T-helper 22 cell (primary cell): ENCODE data around the gene GOLGA6A.
"Not testable (repeated sequence)": the region's sequence is repeated elsewhere in the genome, so short reads cannot be mapped to it uniquely, and the experiment has no call there.

ENCODE experiments used
- DNase-seq: peaks from one replicate; pipeline ENCODE4 v3.0.0-alpha.2; 2020; ENCODE audit warnings: low read depth

Gene GOLGA6A

GRCh38 chr15:74052271-74053260 lies 29.8 kb downstream of the GOLGA6A start:
- not testable (repeated sequence) for DNase-seq

GRCh38 chr15:74050556-74051234 lies 31.7 kb downstream of the GOLGA6A start:
- no peak for DNase-seq

GRCh38 chr15:74050127-74050526 lies 32.2 kb downstream of the GOLGA6A start:
- DNase-seq = no peak

- DNase-seq = no peak
Observed at GRCh38 chr15:74046275-74046674, 36.1 kb downstream of the GOLGA6A start.

GRCh38 chr15:74045636-74046274 lies 36.6 kb downstream of the GOLGA6A start:
- DNase-seq = no peak

GRCh38 chr15:74045184-74045583 lies 37.2 kb downstream of the GOLGA6A start:
- DNase-seq = no peak

GRCh38 chr15:74044267-74045110 lies 37.9 kb downstream of the GOLGA6A start:
- no peak for DNase-seq

- DNase-seq = no peak
Observed at GRCh38 chr15:74043425-74044266, 38.7 kb downstream of the GOLGA6A start.

GRCh38 chr15:74042603-74043424 lies 39.5 kb downstream of the GOLGA6A start:
- DNase-seq = no peak

GRCh38 chr15:74041777-74042435 lies 40.4 kb downstream of the GOLGA6A start:
- no peak for DNase-seq

- no peak for DNase-seq
Observed at GRCh38 chr15:74041311-74041756, 41.0 kb downstream of the GOLGA6A start.

GRCh38 chr15:74040109-74040850 lies 42.1 kb downstream of the GOLGA6A start:
- no peak for DNase-seq

GRCh38 chr15:74039656-74040010 lies 42.7 kb downstream of the GOLGA6A start:
- no peak for DNase-seq

- no peak for DNase-seq
Observed at GRCh38 chr15:74038707-74039655, 43.4 kb downstream of the GOLGA6A start.

GRCh38 chr15:74037171-74038117 lies 44.9 kb downstream of the GOLGA6A start:
- no peak for DNase-seq
